Measurements from ENCODE around the gene BCL7C. TPM values are rescaled to one million over a fixed set of nuclear protein-coding genes. Genes with fewer than 3 reads are reported as not detected.
"Not testable (repeated sequence)": the region's sequence is repeated elsewhere in the genome, so short reads cannot be mapped to it uniquely, and the experiment has no call there.

The BCL7C gene
- total RNA-seq, 1 donor from 2014 or later = 37.8 TPM

DNA sequence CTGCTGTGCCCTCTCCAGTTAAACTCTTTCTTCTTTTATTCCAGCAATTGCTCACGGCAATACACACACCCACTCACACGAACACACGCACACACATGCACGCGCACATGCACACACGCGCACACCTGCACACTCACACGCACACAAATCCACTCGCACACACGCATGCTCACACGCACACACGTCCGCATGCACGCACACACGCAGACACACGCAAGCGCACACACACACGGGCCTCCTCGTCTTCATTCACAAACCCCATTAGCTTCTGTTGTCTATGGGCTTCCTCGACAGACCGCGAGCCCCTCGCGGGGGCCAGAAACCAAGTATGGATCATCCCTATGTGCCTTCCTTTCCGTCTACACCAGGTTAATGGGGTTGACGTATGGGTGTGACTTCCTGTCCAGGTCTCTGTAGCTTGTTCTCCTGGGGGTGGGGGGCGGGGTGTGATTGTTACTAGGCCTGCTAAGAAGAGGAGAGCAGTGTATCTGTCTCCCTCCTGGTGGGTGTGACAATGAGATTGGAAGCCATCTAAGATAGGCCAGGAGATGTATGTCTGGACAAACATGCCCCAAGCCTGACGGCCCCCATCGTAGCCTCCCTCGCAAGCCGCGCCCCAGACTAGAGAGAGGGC lies 1.9 kb upstream of the BCL7C start:
- DNase-seq (ENCODE audit: low spot score) = no peak

DNA sequence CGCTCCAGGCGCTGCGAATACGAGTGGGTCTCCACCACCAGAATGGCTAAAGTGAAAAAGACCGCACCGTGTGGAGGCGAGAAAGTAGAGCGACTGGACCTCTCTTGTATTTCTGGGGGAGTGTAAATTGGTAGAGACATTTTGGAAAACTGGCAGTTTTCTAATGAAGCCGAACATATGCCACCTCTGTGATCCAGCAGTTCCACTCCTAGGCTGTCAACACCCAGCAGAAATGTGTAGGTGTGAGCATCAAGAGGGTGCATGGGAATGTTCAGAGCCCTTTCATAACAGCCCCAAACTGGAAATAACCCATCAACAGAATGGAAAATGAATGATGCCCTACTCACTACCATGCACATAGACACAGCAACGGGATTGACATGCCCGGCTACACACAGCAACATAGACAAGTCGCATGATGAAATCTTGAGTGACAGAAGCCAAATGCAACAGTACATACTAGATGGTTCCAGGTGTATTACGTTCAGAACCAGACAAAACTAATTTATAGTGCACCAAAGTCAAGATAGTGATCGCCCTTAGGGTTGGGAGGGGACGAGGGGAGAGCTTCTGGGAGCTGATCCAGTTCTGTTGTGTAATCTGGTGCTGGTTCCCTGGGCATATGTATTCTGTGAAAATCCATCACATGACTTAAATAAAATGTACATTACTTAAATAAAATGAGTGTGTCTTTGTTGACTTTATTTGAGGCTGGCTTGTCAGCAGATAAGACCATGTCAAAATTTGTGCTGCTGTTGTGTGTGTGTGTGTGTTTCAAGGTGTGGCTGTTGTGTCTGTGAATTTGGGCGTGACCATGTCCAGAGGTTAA lies 877 bp upstream of the BCL7C start:
- DNase-seq (ENCODE audit: low spot score) = no peak

DNA sequence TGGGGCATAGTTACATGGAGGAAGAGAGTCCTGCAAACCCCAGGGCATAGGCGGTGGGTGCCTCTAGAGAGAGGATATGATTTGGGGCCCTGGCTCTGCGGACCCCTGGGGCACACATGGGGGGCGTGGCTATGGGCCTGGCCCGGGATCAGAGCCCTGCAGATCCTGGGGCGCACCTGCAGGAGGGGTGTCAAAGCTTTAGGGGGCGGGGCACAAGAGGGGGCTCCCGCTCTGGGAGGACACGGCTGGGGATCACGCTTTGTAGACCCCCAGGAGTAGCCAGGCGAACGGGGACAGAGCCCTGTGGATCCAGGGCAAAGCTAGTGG lies 497 bp downstream of the BCL7C start:
- no peak for DNase-seq (ENCODE audit: low spot score)

DNA sequence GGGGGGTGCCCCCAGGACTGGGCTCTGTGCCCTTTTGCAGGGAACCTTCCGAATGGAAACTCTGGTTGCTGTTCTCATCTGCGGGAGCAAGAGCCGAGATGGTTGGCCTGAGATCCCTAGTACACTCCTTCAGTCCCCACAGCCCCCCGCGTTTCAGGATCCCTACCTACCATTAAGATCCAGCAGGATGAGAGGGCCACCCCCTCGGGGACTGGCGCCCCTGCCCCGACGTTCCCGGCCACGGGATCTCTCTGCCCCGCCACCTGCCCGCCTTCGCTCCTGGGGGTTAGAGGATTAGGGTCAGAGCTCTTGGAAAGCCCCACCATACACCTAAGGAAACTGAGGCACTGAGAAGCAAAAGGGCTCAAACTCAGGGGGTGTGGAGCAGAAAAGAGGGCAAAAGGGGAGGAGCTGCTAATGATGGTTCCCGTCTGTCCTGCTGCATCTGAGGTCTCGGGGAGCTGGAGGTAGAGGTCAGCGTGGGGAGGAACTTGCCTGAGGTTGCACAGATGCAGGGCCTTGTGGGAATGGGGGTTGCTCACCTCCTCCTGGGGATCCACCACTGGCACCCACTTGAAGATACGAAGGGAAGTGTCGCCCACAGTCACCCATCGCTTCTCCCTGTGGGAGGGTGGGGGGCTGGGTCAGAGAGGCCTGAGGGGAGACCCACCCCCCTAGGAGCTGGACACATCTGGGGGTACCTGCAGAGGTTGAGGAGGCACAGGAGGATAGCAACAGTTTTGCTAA lies 1.0 kb downstream of the BCL7C start:
- DNase-seq (ENCODE audit: low spot score) = no peak

DNA sequence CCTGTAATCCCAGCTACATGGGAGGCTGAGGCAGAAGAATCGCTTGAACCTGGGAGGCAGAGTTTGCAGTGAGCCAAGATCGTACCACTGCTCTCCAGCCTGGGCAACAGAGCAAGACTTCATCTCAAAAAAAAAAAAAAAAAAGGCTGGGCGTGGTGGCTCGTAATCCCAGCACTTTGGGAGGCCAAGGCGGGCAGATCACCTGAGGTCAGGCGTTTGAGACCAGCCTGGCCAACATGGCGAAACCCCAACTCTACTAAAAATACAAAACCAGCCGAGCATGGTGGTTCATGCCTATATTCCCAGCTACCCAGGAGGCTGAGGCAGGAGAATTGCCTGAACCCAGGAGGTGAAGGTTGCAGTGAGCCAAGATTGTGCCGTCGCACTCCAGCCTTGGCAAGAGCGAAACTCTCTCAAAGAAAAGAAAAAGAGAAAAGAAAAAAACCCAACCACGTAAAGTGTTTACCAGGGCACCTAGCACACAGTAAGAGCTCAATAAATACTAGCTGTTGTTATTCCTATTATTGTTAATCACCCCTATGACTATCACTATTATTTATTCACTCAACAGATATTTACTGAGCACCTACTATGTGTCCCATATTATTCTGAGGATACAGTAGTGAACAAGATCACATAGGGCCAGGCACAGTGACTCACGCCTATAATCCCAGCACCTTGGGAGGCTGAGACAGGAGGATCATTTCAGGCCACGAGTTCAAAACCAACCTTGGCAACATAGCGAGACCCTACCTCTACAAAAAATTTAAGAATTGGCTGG lies 2.6 kb downstream of the BCL7C start:
- not testable (repeated sequence) for DNase-seq (ENCODE audit: low spot score)

DNA sequence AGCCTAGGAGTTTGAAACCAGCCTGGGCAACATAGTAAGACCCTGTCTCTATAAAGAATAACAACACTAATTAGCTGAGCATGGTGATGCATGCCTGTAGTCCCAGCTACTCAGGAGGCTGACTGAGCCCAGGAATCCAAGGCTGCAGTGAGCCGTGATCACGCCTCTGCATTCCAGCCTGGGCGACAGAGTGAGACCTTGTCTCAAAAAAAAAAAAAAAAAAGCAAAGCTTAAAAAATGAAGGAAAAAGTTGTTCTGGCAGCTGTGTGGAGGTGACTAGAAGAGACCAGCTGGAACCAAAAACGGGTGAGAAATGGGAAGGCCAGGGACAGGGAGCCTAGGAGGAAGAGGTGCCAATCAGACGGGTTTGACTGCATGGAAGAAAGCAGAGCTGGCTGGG lies 4.2 kb downstream of the BCL7C start:
- DNase-seq (ENCODE audit: low spot score) = no peak

DNA sequence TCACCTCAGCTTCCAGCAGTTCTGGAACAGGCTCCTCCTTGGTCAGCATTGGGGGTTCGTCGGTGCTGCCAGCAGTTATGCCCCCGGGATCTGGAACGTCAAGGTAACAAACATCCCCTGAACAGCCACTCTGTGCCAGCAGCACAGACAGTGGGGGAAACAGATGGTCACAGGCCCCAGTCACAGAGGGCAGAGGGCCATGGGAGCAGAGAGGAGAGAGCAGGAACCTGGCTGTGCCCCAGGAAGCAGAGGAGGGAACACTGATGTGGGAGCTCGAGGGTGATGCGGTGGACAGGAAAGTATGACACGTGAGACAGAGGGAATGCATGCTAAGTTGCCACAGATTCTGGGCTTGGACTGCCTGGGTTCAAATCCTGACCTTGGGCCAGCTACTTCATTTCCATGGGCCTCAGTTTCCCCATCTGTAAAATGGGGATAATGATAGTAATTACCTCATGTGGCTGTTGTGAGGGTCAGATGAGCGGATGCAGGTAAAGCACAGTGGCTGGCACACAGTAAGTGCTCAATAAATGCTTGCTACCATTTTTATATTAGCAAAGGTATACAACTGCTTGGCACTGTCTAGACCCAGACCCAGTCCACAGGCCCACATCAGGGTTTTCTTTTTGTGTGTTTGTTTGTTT lies 4.9 kb downstream of the BCL7C start:
- no peak for DNase-seq (ENCODE audit: low spot score)

DNA sequence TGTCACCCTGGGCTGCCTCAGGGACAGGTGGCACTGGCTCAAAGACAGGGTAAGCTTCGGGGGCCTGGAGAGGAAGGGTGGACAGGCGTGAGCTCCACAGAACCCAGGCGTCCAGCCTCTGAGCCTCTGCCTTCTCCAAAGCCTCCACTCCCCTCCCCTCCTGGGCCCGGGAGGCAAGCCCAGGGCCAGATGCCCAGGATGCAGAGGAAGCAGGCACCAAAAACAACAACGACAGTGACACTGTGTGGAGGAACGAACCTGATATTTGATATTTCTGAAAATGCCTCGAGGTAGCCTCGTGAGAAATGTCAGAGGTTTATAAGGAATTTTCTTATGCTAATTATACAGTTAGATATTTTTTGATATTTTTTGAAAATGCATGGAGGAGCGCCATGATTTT lies 6.0 kb downstream of the BCL7C start:
- no peak for DNase-seq (ENCODE audit: low spot score)

DNA sequence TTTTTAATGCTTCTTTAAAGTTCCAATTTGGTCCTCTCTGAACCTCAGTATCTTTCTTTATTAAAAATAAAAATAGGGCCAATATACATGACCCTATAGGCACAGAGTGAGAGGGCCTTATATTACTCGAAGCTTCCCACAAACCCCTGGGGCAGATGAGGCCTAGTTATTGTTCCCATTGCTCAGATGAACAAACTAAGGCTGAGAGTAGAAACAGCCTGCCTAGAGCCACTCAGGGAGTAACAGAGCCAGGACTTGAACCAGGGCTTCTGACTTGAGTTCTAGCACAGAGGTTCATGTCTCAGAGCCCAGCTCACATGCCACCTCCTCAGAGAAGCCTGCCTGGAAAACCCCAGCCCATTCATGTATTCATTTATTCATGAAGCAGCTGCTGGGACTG lies 7.7 kb downstream of the BCL7C start:
- DNase-seq (ENCODE audit: low spot score) = no peak

DNA sequence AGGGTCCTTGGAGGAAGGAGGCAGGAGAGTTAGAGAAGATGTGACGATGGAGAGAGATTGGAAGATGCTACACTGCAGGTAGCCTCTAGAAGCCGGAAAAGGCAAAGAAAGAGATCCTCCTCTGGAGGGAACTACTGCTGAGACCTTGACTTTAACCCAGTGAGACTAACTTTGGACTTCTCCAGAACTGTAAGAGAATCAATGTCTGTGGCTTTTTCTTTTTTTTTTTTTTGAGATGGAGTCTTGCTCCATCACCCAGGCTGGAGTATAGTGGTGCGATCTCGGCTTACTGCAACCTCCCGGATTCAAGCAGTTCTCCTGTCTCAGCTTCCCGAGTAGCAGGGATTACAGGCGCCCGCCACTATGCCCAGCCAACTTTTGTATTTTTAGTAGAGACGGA lies 8.7 kb downstream of the BCL7C start:
- no peak for DNase-seq (ENCODE audit: low spot score)

DNA sequence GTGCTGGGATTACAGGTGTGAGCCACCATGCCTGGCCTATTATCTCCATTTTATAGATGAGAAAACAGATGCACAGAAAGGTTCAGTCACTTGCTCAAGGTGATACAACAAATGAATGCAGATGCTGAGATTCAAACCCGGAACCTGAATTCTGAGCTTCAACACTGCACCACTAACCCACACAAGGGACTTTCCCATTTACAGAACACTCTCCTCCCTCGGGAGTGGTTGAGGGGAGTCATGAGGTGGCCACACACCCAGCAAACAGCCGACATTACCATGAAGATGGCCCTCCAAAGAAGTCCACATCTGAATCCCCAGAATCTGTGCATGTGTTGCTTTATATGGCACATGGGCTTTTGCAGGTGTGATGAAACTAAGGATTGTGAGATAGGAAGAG lies 9.1 kb downstream of the BCL7C start:
- DNase-seq (ENCODE audit: low spot score) = no peak

DNA sequence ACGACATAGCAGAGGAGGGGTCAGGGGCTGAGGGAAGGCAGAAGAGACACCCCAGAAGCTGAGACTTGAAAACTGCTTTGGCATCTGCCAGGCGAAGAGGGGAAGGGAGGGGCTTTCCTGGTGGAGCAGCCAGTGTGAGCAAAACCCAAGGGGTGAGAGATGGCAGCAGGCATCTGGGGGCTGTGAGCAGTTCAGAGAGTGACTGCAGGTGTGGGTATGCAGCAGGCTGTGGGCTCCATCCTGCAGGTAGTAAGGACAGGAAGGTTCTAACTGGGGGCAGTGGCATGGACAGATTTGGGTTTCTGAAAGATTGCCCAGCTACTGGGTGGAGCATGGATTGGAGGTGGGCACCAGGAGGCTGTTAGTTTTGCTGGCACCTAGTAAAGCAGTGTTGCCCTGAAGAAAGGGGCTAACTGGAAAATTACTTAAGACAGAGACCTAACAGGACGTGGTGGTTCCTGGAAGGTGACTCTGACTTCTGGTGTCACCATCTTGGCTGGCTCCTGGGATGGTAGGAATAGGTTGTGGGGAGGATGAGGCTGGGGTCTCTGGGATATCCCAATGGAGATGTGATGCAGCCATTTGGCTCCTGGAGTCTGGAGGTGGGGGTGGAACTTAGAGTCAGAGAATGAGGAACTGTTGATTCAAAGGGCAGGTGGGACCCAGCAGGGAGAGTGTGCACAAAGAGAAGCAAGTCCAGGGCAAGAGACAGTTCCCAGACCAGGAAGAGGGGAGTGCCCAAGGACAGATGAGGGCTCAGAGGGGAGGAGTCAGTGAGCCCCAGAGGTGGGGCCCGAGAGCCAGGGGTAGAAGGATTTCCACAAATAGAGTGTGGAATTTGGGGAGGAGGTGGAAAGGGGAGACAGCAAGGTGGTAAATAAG lies 11.2 kb downstream of the BCL7C start:
- DNase-seq (ENCODE audit: low spot score) = no peak

DNA sequence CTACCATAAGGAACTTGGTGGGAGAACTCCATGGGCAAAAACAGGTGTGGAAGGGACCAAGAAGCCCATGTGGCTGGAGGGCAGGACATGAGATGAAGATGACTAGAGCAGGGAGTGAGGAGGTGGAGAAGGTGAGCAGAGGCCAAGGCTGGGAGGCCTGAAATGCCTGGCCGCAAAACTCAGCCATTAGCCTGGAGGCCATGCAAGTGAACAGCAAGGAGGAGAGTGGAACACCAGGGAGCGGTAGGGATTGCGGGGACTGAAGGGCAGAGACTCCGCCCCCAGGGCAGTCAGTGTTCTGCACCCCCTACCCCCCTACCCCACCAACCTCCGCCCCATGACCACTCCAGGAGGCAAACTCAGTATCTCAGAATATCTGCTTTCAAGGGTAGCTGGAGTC lies 17.0 kb downstream of the BCL7C start:
- DNase-seq (ENCODE audit: low spot score) = no peak

DNA sequence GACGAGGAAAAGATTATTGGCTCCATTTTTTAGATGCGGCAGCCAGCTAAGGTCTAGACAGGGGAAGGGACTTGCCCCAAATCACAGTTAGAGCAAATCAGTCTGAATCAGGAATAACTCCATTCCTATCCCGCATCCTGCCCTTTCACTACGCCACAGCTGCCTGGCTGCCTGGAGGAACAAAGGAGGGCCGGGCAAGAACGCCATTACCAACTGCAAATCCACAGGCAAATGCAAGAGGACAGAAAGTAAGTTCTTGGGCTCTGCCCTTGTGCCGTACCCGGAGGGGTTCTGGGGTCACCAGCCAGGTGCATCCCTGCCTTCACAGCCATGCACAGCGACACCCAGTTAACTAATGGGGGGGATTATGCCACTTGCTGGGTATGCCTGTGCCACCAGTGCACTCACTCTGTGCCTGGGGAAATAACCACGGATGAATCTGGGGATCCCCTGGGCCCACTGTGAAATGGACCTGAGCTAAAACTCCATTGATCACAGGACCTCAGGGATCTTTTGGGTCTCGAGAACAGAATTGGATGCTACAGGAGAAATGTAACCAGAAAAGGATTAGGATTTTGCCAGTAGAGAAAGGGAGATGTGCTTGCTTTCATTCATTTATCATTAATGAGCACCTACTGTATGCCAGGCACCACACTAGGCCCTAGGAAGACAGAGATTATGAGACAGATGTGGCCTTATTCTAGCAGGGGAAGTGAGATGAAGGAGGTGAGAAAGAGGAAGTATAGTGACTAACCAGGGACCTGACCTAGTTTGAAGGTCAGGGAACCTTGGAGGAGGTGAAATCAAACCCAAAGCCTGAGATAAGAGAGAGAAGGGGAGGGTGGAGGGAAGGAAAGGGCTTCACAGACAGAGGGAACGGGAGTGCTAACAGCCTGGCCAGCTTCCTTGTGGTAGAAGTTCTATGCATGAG lies 17.7 kb downstream of the BCL7C start:
- DNase-seq (ENCODE audit: low spot score) = no peak

DNA sequence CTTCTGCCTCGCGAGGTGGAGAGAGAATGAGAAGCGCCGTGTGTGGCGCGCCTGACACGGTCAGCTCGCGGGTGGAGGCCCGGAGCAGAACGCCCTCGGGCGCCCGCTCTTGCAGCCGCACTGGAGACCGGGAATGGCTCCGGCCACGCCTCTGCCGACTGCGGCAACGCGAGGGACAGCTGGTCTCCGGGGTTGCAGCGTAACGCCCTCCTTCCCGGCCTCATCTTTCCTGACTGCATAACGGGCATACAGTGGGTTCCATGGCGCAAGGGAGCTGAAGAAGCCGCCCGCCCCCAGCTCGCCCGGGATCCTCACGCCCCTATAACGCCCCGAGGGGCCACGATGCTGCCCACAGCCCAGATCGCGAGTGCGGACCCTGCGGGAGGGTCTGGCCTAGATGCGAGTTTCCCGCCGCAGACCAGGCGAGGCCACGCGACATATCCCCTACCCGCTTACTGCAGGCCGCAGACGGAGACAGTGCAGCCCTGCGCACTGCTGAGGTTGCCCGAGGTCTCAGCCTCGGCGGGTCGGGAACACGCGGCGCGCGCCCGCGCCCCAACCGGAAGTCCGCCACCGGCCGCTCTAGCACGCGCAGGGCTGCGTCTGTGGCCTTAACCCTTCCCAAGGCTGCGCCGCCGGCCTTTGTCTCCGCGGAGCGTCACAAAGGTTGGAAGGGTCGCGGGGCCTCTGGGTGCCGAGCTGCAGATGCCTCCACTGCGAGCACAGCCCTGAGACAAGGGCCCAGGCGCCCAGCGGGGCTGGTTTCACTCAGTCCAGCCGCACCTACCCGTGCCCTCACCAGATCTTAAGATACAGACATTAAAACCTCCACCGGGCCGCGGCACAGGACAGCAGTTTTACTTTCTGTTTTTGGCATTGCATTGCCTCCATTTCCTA lies 18.8 kb downstream of the BCL7C start:
- peak; percentile 93 for DNase-seq (ENCODE audit: low spot score)

DNA sequence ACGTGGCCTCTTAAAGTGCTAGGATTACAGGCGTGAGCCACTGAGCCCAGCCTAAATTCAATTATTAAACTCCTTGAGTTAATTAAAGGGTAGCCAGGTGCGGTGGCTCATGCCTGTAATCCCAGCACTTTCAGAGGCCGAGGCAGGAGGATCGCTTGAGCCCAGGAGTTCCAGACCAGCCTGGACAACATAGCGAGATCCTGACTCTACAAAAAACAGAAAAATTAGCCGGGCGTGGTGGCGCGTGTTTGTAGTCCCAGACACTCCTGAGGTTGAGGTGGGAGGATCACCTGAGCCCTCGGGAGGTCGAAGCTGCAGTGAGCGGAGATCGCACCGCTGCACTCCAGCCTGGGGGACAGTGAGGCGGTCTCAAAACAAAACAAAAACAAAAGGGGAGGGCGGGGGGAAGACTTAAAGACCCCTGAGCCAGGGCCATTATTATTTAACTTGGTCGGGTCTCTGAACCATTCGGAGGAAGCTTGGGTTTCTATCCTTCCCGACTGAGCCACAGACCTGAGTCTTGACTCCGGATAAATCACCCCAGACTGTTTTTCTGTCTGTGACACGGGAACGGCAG lies 19.5 kb downstream of the BCL7C start:
- no peak for DNase-seq (ENCODE audit: low spot score)

DNA sequence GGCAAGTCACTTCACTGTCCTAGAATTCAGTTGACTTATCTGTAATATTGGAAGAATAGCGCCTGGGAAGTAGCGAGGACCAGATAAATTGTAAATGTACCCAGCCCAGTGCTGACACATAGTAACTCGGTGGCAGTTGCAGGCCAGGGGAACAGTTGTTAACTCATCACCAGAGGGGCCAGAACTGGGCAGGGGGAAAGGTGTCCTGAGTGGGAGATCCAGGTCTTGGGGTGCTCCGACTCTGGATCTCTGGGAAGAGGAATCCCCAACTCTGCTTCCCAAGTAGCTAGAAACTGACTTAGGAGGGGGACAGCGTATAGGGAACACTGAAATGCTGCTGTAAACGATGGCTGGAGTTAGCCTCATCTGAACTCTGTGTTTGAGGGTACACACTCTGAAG lies 23.0 kb downstream of the BCL7C start:
- DNase-seq (ENCODE audit: low spot score) = no peak

DNA sequence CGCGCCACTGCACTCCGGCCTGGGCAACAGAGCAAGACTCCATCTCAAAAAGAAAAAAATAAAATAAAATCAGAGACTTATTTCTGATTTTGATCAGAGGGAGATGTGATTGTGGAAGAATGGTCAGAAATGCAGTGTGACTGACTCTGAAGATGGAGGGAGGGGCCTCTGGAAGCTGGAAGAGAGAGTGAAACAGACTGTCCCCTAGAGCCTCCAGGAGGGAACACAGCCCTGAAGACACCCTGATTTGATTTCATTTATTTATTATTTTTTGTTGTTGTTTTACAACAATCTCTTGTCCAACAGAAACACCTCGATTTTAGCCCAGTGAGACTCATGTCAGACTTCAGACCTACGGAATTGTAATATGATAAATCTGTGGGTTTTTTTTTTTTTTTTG lies 26.1 kb downstream of the BCL7C start:
- DNase-seq (ENCODE audit: low spot score) = no peak

All from mucosa of gallbladder (tissue), 1 donor.